Camera-type eye (tissue), 1 donor: ENCODE data around the gene C13orf42. TPM values are rescaled to one million over a fixed set of nuclear protein-coding genes. Genes with fewer than 3 reads are reported as not detected.

ENCODE experiments used
- total RNA-seq: library from RNA; depleted of rRNA; stranded (reverse); fragments of >200 nt; gene quantifications from one replicate; pipeline ENCODE4 v1.2.3, GENCODE V29; 2014

C13orf42 gene
- not detected for total RNA-seq

DNA sequence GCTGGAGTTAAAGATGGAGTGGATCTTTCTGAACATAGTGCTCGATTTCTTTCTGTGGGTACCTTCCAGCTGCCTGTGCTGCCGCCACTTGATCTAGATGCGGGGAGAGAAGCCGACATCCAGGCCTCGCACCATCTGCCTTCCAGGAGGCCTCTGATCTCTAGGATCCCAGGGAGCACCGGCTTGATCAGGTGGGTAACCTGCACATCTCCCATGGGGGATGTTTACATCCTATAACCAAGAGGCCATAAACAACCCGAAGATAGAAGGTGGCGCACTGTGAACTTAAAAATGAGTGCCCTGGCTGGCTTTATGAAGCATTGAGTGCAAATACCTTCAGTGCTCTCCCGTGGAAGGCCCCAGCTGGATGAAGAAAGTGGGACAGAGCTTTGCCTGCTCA, at the start of gene C13orf42:
TSS of gene C13orf42 (minus strand) at position 101 of the 400 bp plus-strand sequence. CDS start at position 36, 65 bp downstream.

Other genes starting within 250 kb of the C13orf42 start
- gene RNASEH2B, start 201.5 kb downstream of the C13orf42 start, total RNA-seq, result 62.9 TPM
- gene FAM124A, start 111.1 kb upstream of the C13orf42 start, total RNA-seq, result 16.2 TPM
- gene SERPINE3, start 228.4 kb upstream of the C13orf42 start, total RNA-seq, result 9.9 TPM